Activated CD4-positive, alpha-beta T cell treated with anti-CD3 and anti-CD28 coated beads, Interleukin-2, amount 50 U/mL, for 1 hour (primary cell): ENCODE data around the gene RCOR1.
A peak's percentile ranks its signal among the peaks of the same experiment; 100 is the strongest.
"Not testable (repeated sequence)": the region's sequence is repeated elsewhere in the genome, so short reads cannot be mapped to it uniquely, and the experiment has no call there.

Experiments used
- DNase-seq: peaks from one replicate; pipeline ENCODE4 v3.0.0-alpha.2; 2020

RCOR1 gene

GRCh38 chr14:102757646-102758045 is 165.2 kb downstream of the RCOR1 start:
- DNase-seq, result no peak

- DNase-seq, result no peak
These were observed 165.6 kb downstream of the RCOR1 start for GRCh38 chr14:102758087-102758486.

- DNase-seq, result no peak
These were observed 167.2 kb downstream of the RCOR1 start for GRCh38 chr14:102759456-102760187.

GRCh38 chr14:102760496-102761193 is 168.2 kb downstream of the RCOR1 start:
- no peak for DNase-seq

GRCh38 chr14:102761206-102761605 is 168.8 kb downstream of the RCOR1 start:
- DNase-seq, result no peak

- DNase-seq, result no peak
These were observed 171.8 kb downstream of the RCOR1 start for GRCh38 chr14:102764220-102764671.

- not testable (repeated sequence) for DNase-seq
These were observed 173.3 kb downstream of the RCOR1 start for GRCh38 chr14:102765770-102766169.

- no peak for DNase-seq
These were observed 176.0 kb downstream of the RCOR1 start for GRCh38 chr14:102768223-102769048.

GRCh38 chr14:102769049-102769327 is 176.5 kb downstream of the RCOR1 start:
- DNase-seq, result no peak

- DNase-seq, result no peak
These were observed 178.0 kb downstream of the RCOR1 start for GRCh38 chr14:102770147-102771123.

- DNase-seq, result no peak
These were observed 178.7 kb downstream of the RCOR1 start for GRCh38 chr14:102771144-102771543.

GRCh38 chr14:102772781-102773570 is 180.5 kb downstream of the RCOR1 start:
- DNase-seq, result no peak

GRCh38 chr14:102774391-102775153 is 182.1 kb downstream of the RCOR1 start:
- DNase-seq, result peak; percentile 53

GRCh38 chr14:102775855-102776760 is 183.7 kb downstream of the RCOR1 start:
- no peak for DNase-seq

GRCh38 chr14:102776761-102777710 is 184.6 kb downstream of the RCOR1 start, which contains the start of gene TRAF3:
Gene TRAF3, plus strand, starts transcription at chr14:102777449. Its CDS starts 92,753 bp downstream, at chr14:102870202.
- peak; percentile 86 for DNase-seq

GRCh38 chr14:102777711-102778337 is 185.4 kb downstream of the RCOR1 start:
- no peak for DNase-seq

GRCh38 chr14:102778338-102779083 is 186.1 kb downstream of the RCOR1 start:
- DNase-seq, result peak; percentile 15
